Measurements from ENCODE around the gene MPDZ.

DNA sequence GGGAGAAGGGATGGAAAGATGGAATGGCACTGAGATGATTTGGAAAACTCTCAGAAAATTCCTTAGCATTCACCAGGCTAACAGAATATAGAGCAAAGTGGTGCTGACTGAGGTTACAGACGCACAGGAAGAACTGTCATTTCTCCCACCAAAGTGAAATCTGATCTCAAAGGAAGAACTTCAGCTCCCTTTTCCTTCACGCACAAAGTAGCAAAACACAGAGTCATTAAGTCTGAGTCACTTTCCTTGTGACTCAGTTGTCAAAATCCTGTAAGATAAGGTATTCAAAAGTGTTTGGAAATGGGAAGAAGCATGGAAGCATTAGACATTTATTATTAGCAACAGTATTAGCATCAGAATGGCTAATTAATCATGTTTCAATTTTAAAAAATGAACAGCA lies 11.7 kb downstream of the MPDZ start:
- TF ChIP-seq YY1 (IDR thresholded peaks at IDR 0.05; ENCODE audit: insufficient read depth, insufficient read length) (no peak), ZNF274 (IDR thresholded peaks at IDR 0.05; ENCODE audit: low read depth, low read length) (no peak), SUZ12 (IDR thresholded peaks at IDR 0.05; ENCODE audit: extremely low read depth, insufficient read depth, insufficient read length) (no peak)

Measured in NT2/D1 (cell line).